Liver (tissue), 9 donors: ENCODE results near the gene SYT2. TPM values are rescaled to one million over a fixed set of nuclear protein-coding genes. Genes with fewer than 3 reads are reported as not detected.
"Not testable (repeated sequence)": the region's sequence is repeated elsewhere in the genome, so short reads cannot be mapped to it uniquely, and the experiment has no call there.

ENCODE experiments used
- DNase-seq: peaks from one replicate; pipeline ENCODE4 v3.0.0-alpha.2; 2017; ENCODE audit warnings: low spot score
- H3K27ac ChIP-seq, 2 donors: one replicate each; pipeline ENCODE4 v1.7.0; 2013; ENCODE audit warnings: inconsistent platforms in 2 of 2, low read length in 2 of 2, control low read depth in 1 of 2, low read depth in 1 of 2, mild to moderate bottlenecking in 1 of 2
- H3K27me3 ChIP-seq, 4 donors: one replicate each; pipeline versions ENCODE4 v1.6.1 to v1.7.0; 2013; ENCODE audit warnings: low read length in 3 of 4, inconsistent platforms in 1 of 4, mild to moderate bottlenecking in 1 of 4, moderate library complexity in 1 of 4; ENCODE audit not compliant: control insufficient read depth in 4 of 4, insufficient read depth in 4 of 4
- H3K36me3 ChIP-seq, 4 donors: one replicate each; pipeline versions ENCODE4 v1.6.1 to v1.7.0; 2013; ENCODE audit warnings: low read length in 3 of 4, mild to moderate bottlenecking in 3 of 4, low read depth in 1 of 4, moderate library complexity in 1 of 4; ENCODE audit not compliant: control insufficient read depth in 4 of 4, insufficient read depth in 3 of 4
- H3K4me1 ChIP-seq, 4 donors: one replicate each; pipeline versions ENCODE4 v1.6.1 to v1.7.0; 2013; ENCODE audit warnings: low read length in 3 of 4, mild to moderate bottlenecking in 3 of 4, moderate library complexity in 1 of 4; ENCODE audit not compliant: control insufficient read depth in 4 of 4, insufficient read depth in 4 of 4
- H3K4me3 ChIP-seq, 3 donors: one replicate each; pipeline versions ENCODE4 v1.6.1 to v1.7.0; 2013; ENCODE audit warnings: low read length in 3 of 3, control low read depth in 1 of 3, low read depth in 1 of 3, mild to moderate bottlenecking in 1 of 3
- H3K9ac ChIP-seq, 2 donors: one replicate each; pipeline ENCODE4 v1.7.0; 2013; ENCODE audit warnings: low read length in 2 of 2, mild to moderate bottlenecking in 2 of 2, moderate library complexity in 2 of 2, control low read depth in 1 of 2, low read depth in 1 of 2
- H3K9me3 ChIP-seq, 4 donors: one replicate each; pipeline versions ENCODE4 v1.6.1 to v1.7.0; 2013; ENCODE audit warnings: low read length in 3 of 4; ENCODE audit not compliant: control insufficient read depth in 4 of 4
- EGR1 ChIP-seq, 2 donors: IDR thresholded peaks; 2 replicates each; pipeline ENCODE4 v1.6.1; 2016 to 2018; ENCODE audit warnings: antibody characterized with exemption in 2 of 2, low read depth in 2 of 2
- FOXA1 ChIP-seq: IDR thresholded peaks from 2 replicates; pipeline ENCODE4 v1.6.1; 2016; ENCODE audit warnings: antibody characterized with exemption
- FOXA2 ChIP-seq: IDR thresholded peaks from 2 replicates; pipeline ENCODE4 v1.6.1; 2016; ENCODE audit warnings: antibody characterized with exemption
- GABPA ChIP-seq, 2 donors: IDR thresholded peaks in 1 of 2; conservative IDR thresholded peaks in 1 of 2; 2 replicates each; pipeline ENCODE4 v1.6.1; 2016; ENCODE audit warnings: antibody characterized with exemption in 2 of 2, mild to moderate bottlenecking in 1 of 2, moderate library complexity in 1 of 2
- HNF4A ChIP-seq, 2 donors: conservative IDR thresholded peaks; 2 replicates each; pipeline ENCODE4 v1.6.1; 2016; ENCODE audit warnings: antibody characterized with exemption in 2 of 2, mild to moderate bottlenecking in 2 of 2
- HNF4G ChIP-seq: IDR thresholded peaks from 2 replicates; pipeline ENCODE4 v1.6.1; 2016; ENCODE audit warnings: antibody characterized with exemption
- NR2F2 ChIP-seq: IDR thresholded peaks from 2 replicates; pipeline ENCODE4 v1.6.1; 2016; ENCODE audit warnings: antibody characterized with exemption
- RAD21 ChIP-seq, 2 donors: IDR thresholded peaks; 2 replicates each; pipeline ENCODE4 v1.6.1; 2016; ENCODE audit warnings: antibody characterized with exemption in 2 of 2, mild to moderate bottlenecking in 2 of 2
- RXRA ChIP-seq, 2 donors: IDR thresholded peaks; 2 replicates each; pipeline ENCODE4 v1.6.1; 2017 to 2018; ENCODE audit warnings: antibody characterized with exemption in 2 of 2, mild to moderate bottlenecking in 1 of 2
- SP1 ChIP-seq: IDR thresholded peaks from 2 replicates; pipeline ENCODE4 v1.6.1; 2018; ENCODE audit warnings: antibody characterized with exemption, mild to moderate bottlenecking
- TAF1 ChIP-seq: conservative IDR thresholded peaks from 2 replicates; pipeline ENCODE4 v1.6.1; 2016; ENCODE audit warnings: antibody characterized with exemption, mild to moderate bottlenecking
- YY1 ChIP-seq: IDR thresholded peaks from 2 replicates; pipeline ENCODE4 v1.6.1; 2016; ENCODE audit warnings: antibody characterized with exemption, mild to moderate bottlenecking
- WGBS: extraction: QIAGEN DNeasy Blood & Tissue Kit; methylation state at CpG from one replicate; pipeline ENCODE4 v1.1.7; 2013; 5-methylcytosine and 5-hydroxymethylcytosine counted together
- polyA plus RNA-seq, 2 donors: library from polyadenylated mRNA; stranded (reverse) in 1 of 2; unstranded in 1 of 2; fragments of 200-250 nt in 1 of 2; fragments of >200 nt in 1 of 2; fragmentation: Nextera tagmentation in 1 of 2; extraction: Ambion mirVana in 1 of 2; gene quantifications; one replicate each; pipeline versions ENCODE4 v1.2.1 to v1.2.3, GENCODE V29; 2013 to 2015
- total RNA-seq, 2 donors: library from RNA; depleted of rRNA; stranded (reverse); fragments of >200 nt; gene quantifications; one replicate each; pipeline ENCODE4 v1.2.3, GENCODE V29; 2014
- TF ChIP-seq, protein P1 (sequence below): IDR thresholded peaks from 2 replicates; pipeline ENCODE4 v1.6.1; 2016; ENCODE audit warnings: antibody characterized with exemption
- TF ChIP-seq, protein P2 (sequence below): IDR thresholded peaks from 2 replicates; pipeline ENCODE4 v1.6.1; 2016; ENCODE audit warnings: antibody characterized with exemption
- TF ChIP-seq, protein P3 (sequence below): IDR thresholded peaks from 2 replicates; pipeline ENCODE4 v1.6.1; 2016; ENCODE audit warnings: antibody characterized with exemption, mild to moderate bottlenecking
- TF ChIP-seq, protein P4 (sequence below): IDR thresholded peaks from 2 replicates; pipeline ENCODE4 v1.6.1; 2016; ENCODE audit warnings: antibody characterized with exemption
- donor health status: healthy.
- donor health status: healthy.
- donor health status: healthy.
- donor health status: healthy.
- donor health status: healthy.

Gene SYT2
- total and polyA plus RNA-seq, 4 donors, result under 0.01 to 0.07 TPM; not detected in 2

DNA sequence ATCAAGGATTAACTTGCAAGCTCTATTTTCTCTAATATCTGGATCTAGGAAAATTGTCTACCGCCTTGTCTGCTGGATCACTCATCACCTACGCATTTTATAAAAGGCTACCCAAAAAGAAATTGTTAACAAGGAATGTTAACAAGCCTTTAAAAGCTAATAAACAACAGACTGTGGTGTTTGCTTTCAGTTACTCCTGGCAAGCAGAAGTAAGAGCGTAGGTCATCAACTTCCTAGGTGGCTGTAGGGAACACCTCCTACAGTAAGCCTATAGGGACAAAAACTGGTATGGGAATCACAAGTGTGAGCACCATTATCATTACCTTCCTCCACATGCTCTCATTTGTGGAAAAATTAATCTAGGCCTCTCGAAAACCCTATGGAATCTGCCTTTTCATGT, 155.6 kb downstream of the SYT2 start:
- not testable (repeated sequence) for H3K4me3 ChIP-seq, H3K27me3 ChIP-seq, DNase-seq, H3K9ac ChIP-seq, H3K36me3 ChIP-seq, H3K27ac ChIP-seq, H3K4me1 ChIP-seq, H3K9me3 ChIP-seq
- 66% methylated on average over 4 of the region's 4 CpGs for WGBS
- peak; percentile 33 for TF ChIP-seq SP1

DNA sequence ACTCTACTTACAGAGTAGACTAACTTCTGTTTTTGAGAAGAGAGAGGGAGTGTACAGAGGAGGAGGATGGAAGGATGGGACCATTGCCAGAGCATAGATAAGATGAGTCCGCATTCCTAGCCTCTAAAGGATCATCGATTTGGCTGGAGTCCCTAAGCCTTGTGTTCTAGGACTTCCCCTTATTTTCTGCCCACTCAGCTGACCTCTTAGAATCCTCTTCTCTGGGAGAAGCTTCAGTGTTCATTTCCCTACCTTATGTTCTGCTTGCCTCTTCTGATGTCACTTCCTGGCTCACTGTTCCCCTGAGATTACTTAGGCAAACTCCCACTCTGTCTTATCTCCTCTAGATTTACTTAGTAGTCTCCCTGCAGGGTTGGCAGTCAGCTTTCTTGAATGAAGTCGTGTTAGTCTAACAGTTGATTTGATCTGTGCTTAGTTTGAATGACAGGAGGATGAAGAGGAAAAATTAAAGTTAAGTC, 156.7 kb downstream of the SYT2 start:
- Histone ChIP-seq H3K4me3 (no peak overlapping the region), H3K27ac (no peak overlapping the region), H3K9me3 (no peaks in the 10 kb centered on the region), H3K27me3 (no peaks in the 10 kb centered on the region), H3K4me1 (peaks cover 0 to 4% (median 1%) of the 10 kb centered on the region in 4 donors), H3K36me3 (no peaks in the 10 kb centered on the region), H3K9ac (no peak overlapping the region)
- 53% methylated on average over 3 of the region's 3 CpGs for WGBS
- DNase-seq, result no peak
- TF ChIP-seq HNF4A (conservative IDR thresholded peaks at IDR 0.05) (no peak), GABPA (IDR thresholded peaks at IDR 0.05 in 1 of 2, conservative IDR thresholded peaks at IDR 0.05 in 1 of 2) (peak in 1 of 2 donors; percentile 16)

DNA sequence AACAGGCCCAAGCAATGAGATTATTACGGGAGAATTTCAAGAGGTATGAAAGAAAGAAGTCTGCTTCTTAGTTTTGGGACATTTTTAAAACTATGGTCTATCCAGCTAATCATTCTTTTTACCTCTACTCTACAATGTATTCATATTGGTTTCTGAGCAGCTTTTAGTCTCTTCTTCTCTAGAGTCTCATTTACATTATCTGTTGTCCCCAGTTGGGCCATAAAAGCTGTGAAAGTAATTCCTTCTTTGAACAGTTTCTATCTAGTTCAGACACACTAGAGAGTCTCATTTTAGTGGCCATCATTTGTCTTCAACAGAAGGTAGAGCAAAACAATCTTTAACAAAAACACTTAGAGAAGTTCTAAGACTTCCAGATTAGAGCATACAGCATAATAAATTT, 157.2 kb downstream of the SYT2 start:
- H3K9ac ChIP-seq, H3K4me3 ChIP-seq, H3K27me3 ChIP-seq, H3K27ac ChIP-seq, H3K9me3 ChIP-seq, H3K36me3 ChIP-seq, DNase-seq, H3K4me1 ChIP-seq: not testable (repeated sequence)
- 86% methylated on average over 1 of the region's 1 CpG for WGBS

DNA sequence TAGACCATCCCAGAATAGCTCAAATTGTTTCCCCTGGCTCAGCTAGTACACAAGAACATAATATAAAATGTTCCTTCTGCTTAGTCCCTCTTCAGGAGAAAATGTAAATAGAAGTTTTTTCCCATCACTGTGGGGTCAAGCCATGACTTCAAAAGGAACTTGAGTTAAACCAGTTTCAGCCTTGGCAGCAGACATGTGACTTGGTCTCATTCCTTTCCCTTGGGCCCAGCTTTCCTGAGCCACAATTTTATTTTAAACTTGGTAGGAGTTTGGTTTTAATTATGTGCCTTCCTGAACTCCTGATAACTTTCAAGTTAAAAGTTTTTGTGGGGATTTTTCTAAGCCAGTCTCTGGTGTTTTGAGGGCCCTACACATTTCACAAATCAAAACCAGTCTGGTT, 157.6 kb downstream of the SYT2 start:
- not testable (repeated sequence) for H3K9ac ChIP-seq, H3K27ac ChIP-seq, H3K4me1 ChIP-seq, H3K27me3 ChIP-seq, DNase-seq, H3K4me3 ChIP-seq, H3K36me3 ChIP-seq, H3K9me3 ChIP-seq
- TF ChIP-seq NR2F2, result peak; percentile 80

DNA sequence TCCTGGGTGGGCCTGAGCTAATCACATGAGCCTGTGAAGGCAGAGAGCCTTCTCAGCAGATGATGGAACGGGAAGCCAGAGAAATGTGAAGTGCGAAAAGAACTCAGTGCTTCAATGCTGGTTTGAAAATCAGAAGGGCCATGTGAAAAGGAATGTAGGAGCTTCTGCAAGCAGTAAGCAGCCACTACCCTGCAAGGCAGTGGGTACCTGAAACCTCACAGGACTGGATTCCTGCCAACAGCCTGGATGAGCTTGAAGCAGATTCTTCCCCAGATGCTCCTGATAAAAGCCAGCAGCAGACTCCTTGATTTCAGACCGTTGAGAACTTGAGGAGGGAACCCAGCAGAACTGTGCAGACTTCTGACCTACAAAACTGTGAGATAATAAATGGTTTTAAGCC, 158.6 kb downstream of the SYT2 start:
- Histone ChIP-seq H3K4me3 (no peak overlapping the region), H3K4me1 (peaks cover 0 to 2% (median 0%) of the 10 kb centered on the region in 4 donors), H3K9ac (no peak overlapping the region), H3K9me3 (no peaks in the 10 kb centered on the region), H3K36me3 (no peaks in the 10 kb centered on the region), H3K27me3 (no peaks in the 10 kb centered on the region), H3K27ac (no peak overlapping the region)
- no peak for DNase-seq
- WGBS, result 74% methylated on average over 3 of the region's 3 CpGs
- TF ChIP-seq, protein P1, sequence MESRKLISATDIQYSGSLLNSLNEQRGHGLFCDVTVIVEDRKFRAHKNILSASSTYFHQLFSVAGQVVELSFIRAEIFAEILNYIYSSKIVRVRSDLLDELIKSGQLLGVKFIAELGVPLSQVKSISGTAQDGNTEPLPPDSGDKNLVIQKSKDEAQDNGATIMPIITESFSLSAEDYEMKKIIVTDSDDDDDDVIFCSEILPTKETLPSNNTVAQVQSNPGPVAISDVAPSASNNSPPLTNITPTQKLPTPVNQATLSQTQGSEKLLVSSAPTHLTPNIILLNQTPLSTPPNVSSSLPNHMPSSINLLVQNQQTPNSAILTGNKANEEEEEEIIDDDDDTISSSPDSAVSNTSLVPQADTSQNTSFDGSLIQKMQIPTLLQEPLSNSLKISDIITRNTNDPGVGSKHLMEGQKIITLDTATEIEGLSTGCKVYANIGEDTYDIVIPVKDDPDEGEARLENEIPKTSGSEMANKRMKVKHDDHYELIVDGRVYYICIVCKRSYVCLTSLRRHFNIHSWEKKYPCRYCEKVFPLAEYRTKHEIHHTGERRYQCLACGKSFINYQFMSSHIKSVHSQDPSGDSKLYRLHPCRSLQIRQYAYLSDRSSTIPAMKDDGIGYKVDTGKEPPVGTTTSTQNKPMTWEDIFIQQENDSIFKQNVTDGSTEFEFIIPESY, result no peak
- TF ChIP-seq HNF4G (no peak), RAD21 (IDR thresholded peaks at IDR 0.05) (no peak), FOXA2 (no peak), GABPA (IDR thresholded peaks at IDR 0.05 in 1 of 2, conservative IDR thresholded peaks at IDR 0.05 in 1 of 2) (no peak), SP1 (no peak), RXRA (IDR thresholded peaks at IDR 0.05) (no peak), TAF1 (no peak), YY1 (no peak), FOXA1 (no peak), EGR1 (IDR thresholded peaks at IDR 0.05; ENCODE audit: low read depth in 2 of 2) (no peak)
- TF ChIP-seq, protein P2, sequence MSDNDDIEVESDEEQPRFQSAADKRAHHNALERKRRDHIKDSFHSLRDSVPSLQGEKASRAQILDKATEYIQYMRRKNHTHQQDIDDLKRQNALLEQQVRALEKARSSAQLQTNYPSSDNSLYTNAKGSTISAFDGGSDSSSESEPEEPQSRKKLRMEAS, result no peak
- TF ChIP-seq, protein P3, sequence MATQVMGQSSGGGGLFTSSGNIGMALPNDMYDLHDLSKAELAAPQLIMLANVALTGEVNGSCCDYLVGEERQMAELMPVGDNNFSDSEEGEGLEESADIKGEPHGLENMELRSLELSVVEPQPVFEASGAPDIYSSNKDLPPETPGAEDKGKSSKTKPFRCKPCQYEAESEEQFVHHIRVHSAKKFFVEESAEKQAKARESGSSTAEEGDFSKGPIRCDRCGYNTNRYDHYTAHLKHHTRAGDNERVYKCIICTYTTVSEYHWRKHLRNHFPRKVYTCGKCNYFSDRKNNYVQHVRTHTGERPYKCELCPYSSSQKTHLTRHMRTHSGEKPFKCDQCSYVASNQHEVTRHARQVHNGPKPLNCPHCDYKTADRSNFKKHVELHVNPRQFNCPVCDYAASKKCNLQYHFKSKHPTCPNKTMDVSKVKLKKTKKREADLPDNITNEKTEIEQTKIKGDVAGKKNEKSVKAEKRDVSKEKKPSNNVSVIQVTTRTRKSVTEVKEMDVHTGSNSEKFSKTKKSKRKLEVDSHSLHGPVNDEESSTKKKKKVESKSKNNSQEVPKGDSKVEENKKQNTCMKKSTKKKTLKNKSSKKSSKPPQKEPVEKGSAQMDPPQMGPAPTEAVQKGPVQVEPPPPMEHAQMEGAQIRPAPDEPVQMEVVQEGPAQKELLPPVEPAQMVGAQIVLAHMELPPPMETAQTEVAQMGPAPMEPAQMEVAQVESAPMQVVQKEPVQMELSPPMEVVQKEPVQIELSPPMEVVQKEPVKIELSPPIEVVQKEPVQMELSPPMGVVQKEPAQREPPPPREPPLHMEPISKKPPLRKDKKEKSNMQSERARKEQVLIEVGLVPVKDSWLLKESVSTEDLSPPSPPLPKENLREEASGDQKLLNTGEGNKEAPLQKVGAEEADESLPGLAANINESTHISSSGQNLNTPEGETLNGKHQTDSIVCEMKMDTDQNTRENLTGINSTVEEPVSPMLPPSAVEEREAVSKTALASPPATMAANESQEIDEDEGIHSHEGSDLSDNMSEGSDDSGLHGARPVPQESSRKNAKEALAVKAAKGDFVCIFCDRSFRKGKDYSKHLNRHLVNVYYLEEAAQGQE, result no peak
- TF ChIP-seq, protein P4, sequence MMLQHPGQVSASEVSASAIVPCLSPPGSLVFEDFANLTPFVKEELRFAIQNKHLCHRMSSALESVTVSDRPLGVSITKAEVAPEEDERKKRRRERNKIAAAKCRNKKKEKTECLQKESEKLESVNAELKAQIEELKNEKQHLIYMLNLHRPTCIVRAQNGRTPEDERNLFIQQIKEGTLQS, result no peak
